ENCODE data around the gene FETUB. TPM values are rescaled to one million over a fixed set of nuclear protein-coding genes. Genes with fewer than 3 reads are reported as not detected.

FETUB gene
- total and polyA plus RNA-seq, 2 of the 8 experiments (the other 6 are each of a cell fraction or from before 2014, with no cell fraction given): 0.15 TPM; not detected in 1

DNA sequence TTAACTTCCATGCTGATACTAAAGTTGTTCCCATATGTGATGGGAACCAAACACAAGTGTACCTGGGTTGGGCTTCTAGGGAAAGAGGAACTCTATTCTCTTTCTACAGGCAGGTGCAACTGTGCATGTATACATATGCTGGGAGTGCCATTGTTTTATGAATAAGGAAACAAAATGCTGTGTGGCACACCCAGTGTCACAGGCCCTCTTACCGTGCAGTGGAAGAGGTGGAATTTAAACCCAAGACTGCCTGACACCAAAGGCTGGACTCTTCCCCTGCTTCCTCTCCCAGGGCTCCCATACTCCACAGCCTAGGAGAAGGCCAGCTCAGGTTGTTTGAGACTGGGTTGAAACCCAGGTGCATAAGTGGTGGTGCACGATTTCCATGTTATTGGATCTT lies 1.9 kb upstream of the FETUB start:
- H2BK12ac ChIP-seq (ENCODE audit: low read depth, low read length): no peak overlapping the region
- no peak overlapping the region for H3K56ac ChIP-seq (replicated peaks; ENCODE audit: insufficient read length, low read depth, low read length)
- H3K27ac ChIP-seq (ENCODE audit: low read depth, low read length): no peak overlapping the region
- no peaks in the 10 kb centered on the region for H3K27me3 ChIP-seq (replicated peaks in 1 of 4; ENCODE audit: control insufficient read depth in 3 of 4, extremely low read depth in 1 of 4, insufficient read depth in 3 of 4, low read length in 3 of 4)
- H2BK20ac ChIP-seq (ENCODE audit: low read length): no peak overlapping the region
- no peaks in the 10 kb centered on the region for H3K79me2 ChIP-seq (ENCODE audit: control insufficient read depth in 1 of 2, insufficient read depth in 2 of 2, low read length in 2 of 2)
- no peak overlapping the region for H2BK15ac ChIP-seq (ENCODE audit: low read length)
- H3K9me3 ChIP-seq (ENCODE audit: insufficient read depth in 2 of 2, low read depth in 1 of 2, low read length in 1 of 2): no peaks in the 10 kb centered on the region
- H2BK5ac ChIP-seq (ENCODE audit: low read depth, low read length): no peak overlapping the region
- DNase-seq (ENCODE audit: low read depth in 1 of 2, low spot score in 2 of 2) (no peak), FAIRE-seq (no peak)
- ChIA-PET POLR2A (ENCODE audit: partially characterized antibody) (interaction anchor here (1.0 kb wide), 1 partner anchor 84 kb away, joined by 3 read pairs; no protein-coding TSS in a partner anchor), CTCF (ENCODE audit: partially characterized antibody) (interaction anchor here (0.6 to 3.9 kb wide), 2 partner anchors 17 to 23 kb away, joined by 3 to 35 read pairs; partner anchors contain the start of gene AHSG)
- H3K23me2 ChIP-seq (ENCODE audit: low read depth, low read length): no peaks in the 10 kb centered on the region
- H3K4ac ChIP-seq (replicated peaks; ENCODE audit: insufficient read length, low read depth, low read length): no peak overlapping the region
- no peak overlapping the region for H2AK5ac ChIP-seq (ENCODE audit: low read depth, low read length)
- 100% methylated on average over 2 of the region's 2 CpGs; no CpG with 5 or more reads in 1 of the 2 experiments for WGBS, 2 experiments (ENCODE audit: extremely low coverage in 1 of 2, insufficient coverage in 1 of 2, insufficient read length in 1 of 2, insufficient replicate concordance in 2 of 2, low coverage in 1 of 2, low lambda C conversion rate in 2 of 2, missing lambda C conversion rate in 1 of 2)
- no peak overlapping the region for H2AFZ ChIP-seq (ENCODE audit: low read length)
- H3K9ac ChIP-seq (replicated peaks in 1 of 4; ENCODE audit: extremely low read depth in 1 of 4, low read depth in 3 of 4, low read length in 3 of 4): no peak overlapping the region
- no peak overlapping the region for H3K4me3 ChIP-seq (ENCODE audit: extremely low read depth in 1 of 4, insufficient read depth in 2 of 4, low read depth in 3 of 4, low read length in 4 of 4)
- TF ChIP-seq BRCA1 (IDR thresholded peaks at IDR 0.05; ENCODE audit: low read depth, low read length) (no peak), TCF12 (IDR thresholded peaks at IDR 0.05; ENCODE audit: low read depth, low read length) (no peak), POLR2AphosphoS5 (IDR thresholded peaks at IDR 0.05; ENCODE audit: low read depth, low read length) (no peak), SP4 (IDR thresholded peaks at IDR 0.05; ENCODE audit: low read length) (no peak), RFX5 (IDR thresholded peaks at IDR 0.05; ENCODE audit: borderline replicate concordance, low read depth, low read length) (no peak), EZH2 (IDR thresholded peaks at IDR 0.05; ENCODE audit: low read depth, low read length, severe bottlenecking) (no peak)
- TF ChIP-seq, protein P1, sequence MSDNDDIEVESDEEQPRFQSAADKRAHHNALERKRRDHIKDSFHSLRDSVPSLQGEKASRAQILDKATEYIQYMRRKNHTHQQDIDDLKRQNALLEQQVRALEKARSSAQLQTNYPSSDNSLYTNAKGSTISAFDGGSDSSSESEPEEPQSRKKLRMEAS (IDR thresholded peaks at IDR 0.05): no peak
- H3K14ac ChIP-seq (ENCODE audit: insufficient read length): no peak overlapping the region
- H3K18ac ChIP-seq (ENCODE audit: extremely low read depth, low read length): no peak overlapping the region
- H4K5ac ChIP-seq (ENCODE audit: insufficient read length, low read depth, low read length): no peak overlapping the region
- no peak overlapping the region for H4K8ac ChIP-seq (ENCODE audit: extremely low read depth, insufficient read depth, low read length)
- no peaks in the 10 kb centered on the region for H4K20me1 ChIP-seq (replicated peaks in 1 of 2; ENCODE audit: control insufficient read depth in 1 of 2, insufficient read depth in 2 of 2, low read length in 2 of 2)
- no peak overlapping the region for H2BK120ac ChIP-seq (replicated peaks; ENCODE audit: low read depth, low read length)
- no peaks in the 10 kb centered on the region for H3K36me3 ChIP-seq (ENCODE audit: control insufficient read depth in 2 of 4, insufficient read depth in 4 of 4, low read length in 3 of 4)
- no peaks in the 10 kb centered on the region for H3K79me1 ChIP-seq (ENCODE audit: low read depth, low read length)
- H3K23ac ChIP-seq (ENCODE audit: insufficient read length): no peak overlapping the region
- H4K91ac ChIP-seq (replicated peaks; ENCODE audit: insufficient read length, low read length): no peak overlapping the region
- H3K4me1 ChIP-seq (replicated peaks in 1 of 4; ENCODE audit: control insufficient read depth in 3 of 4, insufficient read depth in 4 of 4, low read length in 3 of 4): peaks cover 1 to 7% (median 6%) of the 10 kb centered on the region in 4 experiments; a peak in 5 of 7 replicates
- H3K4me2 ChIP-seq (ENCODE audit: insufficient read depth in 1 of 2, low read depth in 2 of 2, low read length in 2 of 2): no peak overlapping the region
